Skin epidermis (tissue), 12 donors: ENCODE measurements around the gene ACSBG1.
"Not testable (repeated sequence)": the region's sequence is repeated elsewhere in the genome, so short reads cannot be mapped to it uniquely, and the experiment has no call there.

Source experiments
- H3K27ac ChIP-seq, 21 experiments: fragments of 200-600 bp; sonication (generic) in 11 of 21; one replicate each; pipeline ENCODE4 v1.5.0; 2020; ENCODE audit warnings: mild to moderate bottlenecking in 3 of 21, inconsistent platforms in 2 of 21, moderate library complexity in 2 of 21
- H3K4me3 ChIP-seq, 7 experiments: fragments of 200-600 bp; sonication (generic) in 2 of 7; one replicate each; pipeline ENCODE4 v1.5.0; 2020; ENCODE audit warnings: inconsistent platforms in 2 of 7, mild to moderate bottlenecking in 2 of 7, moderate library complexity in 1 of 7

ACSBG1 gene

GRCh38 chr15:78179286-78179840 is 55.0 kb downstream of the ACSBG1 start:
- H3K4me3 ChIP-seq, result no peak overlapping the region

DNA sequence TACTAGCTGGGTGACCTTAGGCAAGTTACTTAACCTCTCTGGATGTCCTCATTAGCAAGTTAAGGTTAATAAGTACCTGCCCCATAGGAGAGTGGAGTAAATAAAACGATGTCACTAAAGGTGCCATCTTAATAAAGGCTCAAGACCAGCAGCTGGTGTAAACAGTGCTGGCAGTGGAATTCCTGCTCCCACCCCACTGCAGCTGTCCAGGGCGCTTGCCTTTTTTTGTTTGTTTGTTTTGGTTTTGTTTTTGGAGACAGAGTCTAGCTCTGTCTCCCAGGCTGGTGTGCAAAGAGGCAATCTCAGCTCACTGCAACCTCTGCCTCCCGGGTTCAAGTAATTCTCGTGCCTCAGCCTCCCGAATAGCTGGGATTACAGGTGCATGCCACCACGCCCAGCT is 56.3 kb downstream of the ACSBG1 start:
- no peak overlapping the region for H3K27ac ChIP-seq
- no peak overlapping the region for H3K4me3 ChIP-seq

More at GRCh38 chr15:78179286-78179840, 55.0 kb downstream of the ACSBG1 start:
- no peak overlapping the region for H3K27ac ChIP-seq

GRCh38 chr15:78177447-78177873 is 56.9 kb downstream of the ACSBG1 start:
- no peak overlapping the region for H3K27ac ChIP-seq
- H3K4me3 ChIP-seq, result no peak overlapping the region

- Histone ChIP-seq H3K4me3 (no peak overlapping the region), H3K27ac (no peak overlapping the region)
Observed at GRCh38 chr15:78175330-78175729, 59.0 kb downstream of the ACSBG1 start.

DNA sequence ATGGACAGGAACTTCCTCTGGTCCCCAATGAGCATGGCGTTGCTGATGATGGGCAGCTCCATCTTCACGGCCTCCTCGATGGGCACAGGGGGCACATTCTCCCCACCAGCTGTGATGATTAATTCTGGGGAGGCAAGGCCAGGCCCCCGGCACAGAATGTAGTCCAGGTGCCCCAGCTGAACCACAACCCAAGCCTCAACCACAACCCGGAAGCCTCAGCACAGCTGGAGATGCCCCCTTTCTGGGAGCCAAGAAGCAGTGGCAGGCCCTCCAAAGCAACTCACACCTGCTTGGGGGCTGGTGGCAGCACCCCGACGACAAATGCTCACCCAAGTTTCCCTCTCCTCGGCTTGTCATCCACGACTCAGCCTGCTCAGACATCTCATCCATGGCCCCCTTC is 60.0 kb downstream of the ACSBG1 start:
- no peak overlapping the region for H3K27ac ChIP-seq

GRCh38 chr15:78171864-78172472 is 62.4 kb downstream of the ACSBG1 start:
- Histone ChIP-seq H3K4me3 (no peak overlapping the region), H3K27ac (peak overlapping the region in 2 of 21 experiments; percentile 14 to 38)

More for the DNA sequence above, 60.0 kb downstream of the ACSBG1 start:
- H3K4me3 ChIP-seq, result no peak overlapping the region

DNA sequence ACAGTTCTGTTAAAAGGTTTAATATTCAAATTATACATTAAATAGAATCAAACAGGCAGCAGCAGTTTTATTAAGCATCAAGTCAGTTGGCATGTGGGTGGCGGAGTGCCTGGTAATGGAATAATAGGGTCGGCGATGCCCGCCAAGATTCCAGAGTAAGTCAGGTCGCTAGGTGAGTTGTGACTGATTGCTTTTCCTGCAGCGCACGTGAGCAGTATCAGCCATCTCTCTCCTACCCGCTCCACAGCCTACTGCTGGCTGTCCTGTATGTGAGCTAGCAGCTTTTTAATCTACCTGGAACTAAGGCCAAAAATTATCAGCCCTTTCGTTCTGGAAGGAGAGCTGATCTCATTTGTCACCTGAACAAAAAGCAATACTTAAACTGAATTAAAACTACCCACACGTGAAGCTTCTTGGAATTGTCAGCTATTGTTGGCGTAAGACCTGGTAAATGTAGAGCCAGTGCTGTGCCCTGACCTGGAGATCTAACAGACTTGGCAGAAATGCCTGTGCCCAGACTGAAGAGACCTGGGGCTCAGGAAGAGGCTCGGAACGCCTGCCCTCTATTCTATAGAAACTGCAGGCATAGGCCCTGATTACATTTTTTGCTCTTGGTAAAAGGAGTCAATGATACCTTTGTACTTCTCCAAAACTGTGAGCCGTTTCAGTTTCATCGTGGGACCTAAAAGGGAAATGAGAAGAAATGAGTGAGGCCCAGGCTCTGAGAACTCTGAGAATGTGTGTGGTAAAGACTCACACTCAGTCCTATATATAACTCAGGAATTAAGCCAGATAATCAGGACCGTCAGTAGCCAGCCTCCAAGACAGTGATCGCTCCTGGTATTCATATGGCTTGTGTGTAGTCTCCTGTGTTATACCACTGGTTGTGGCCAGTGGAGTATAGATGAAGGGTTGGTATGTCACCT is 63.3 kb downstream of the ACSBG1 start:
- no peak overlapping the region for H3K4me3 ChIP-seq
- H3K27ac ChIP-seq, result peak overlapping the region in 3 of 21 experiments; percentile 38 to 69 (median 43)

DNA sequence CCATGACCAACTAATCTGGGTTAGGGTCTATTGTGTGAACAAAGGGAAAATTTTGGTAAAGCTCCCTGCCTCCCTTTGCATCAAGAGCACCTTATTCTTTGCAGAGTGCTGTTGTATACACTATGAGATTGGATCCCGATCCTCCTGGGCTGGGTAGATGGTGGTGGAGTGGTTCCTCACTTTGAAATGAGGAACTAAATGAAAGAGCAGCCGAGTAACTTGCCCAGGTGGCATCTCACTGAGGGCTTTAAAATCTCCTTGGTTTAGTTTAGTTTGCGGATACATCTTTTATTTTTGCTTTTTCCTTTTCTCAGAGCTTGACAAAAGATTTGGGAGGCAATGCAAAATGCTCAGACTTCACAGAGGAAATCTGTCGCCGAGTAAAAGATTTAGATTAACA is 65.8 kb downstream of the ACSBG1 start:
- Histone ChIP-seq H3K27ac (peak overlapping the region in 1 of 21 experiments; percentile 3), H3K4me3 (no peak overlapping the region)

DNA sequence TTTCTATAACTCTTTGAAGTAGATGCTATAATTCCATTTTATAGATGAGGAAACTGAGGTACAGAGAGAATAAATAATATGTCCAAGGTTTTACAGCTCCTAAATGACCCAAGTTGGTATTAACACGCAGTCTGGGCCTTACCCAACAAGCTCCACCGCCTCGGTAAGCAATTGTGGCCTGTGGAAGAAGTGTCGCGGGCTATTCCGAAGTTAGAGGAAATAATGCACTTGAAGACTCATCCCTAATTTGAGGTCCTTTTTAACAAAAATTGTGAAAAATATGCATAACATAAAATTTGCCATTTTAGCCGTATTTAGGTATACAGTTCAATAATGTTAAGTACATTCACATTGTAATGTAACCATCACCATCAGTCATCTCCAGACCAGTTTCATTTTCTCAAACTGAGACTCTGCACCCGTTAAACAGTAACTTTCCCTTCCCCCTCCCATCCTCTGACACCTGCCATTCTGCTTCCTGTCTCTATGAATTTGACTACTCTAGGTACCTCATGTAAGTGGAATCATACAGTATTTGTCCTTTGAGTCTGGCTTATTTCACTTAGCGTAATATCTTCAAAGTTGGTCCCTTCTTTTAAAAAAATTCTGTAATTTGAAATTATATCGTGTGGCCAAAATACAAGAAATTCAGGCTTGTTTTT is 67.0 kb downstream of the ACSBG1 start:
- Histone ChIP-seq H3K27ac (peak overlapping the region in 1 of 21 experiments; percentile 24), H3K4me3 (no peak overlapping the region)

DNA sequence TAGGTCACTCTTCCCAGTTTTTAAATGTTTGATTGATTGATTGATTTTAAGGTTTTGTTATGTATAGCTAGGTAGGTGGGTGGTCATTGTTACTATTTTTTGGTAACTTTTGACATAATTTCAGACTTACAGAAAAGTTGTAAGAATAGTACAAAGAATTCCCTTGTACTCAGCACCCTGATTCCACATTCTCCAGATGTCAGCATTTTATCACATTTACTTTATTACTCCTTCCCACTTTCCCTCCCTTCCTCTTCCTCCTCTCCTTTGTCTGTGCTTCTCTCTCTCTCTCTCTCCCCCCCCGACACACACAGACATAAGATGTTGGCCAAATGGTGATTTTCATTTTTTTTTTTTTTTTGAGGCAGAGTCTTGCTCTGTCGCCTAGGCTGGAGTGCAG is 70.4 kb downstream of the ACSBG1 start:
- Histone ChIP-seq H3K27ac (no peak overlapping the region), H3K4me3 (no peak overlapping the region)

DNA sequence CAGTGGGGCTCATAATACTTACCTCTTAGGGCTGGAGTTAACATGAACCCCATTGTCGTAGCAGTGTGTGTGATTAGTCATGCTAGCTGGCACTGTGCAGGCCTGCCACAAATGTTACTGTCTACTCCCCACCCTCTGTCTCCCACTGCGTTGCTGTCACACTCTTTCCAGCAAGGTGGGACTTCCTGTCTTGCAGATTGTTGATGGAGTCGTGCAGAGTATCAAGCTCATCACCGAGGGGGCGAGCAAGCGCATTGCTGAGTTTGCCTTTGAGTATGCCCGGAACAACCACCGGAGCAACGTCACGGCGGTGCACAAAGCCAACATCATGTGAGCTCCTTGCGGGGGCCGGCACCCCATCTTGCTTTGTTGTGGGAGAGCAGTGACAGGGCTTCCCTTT is 72.3 kb downstream of the ACSBG1 start:
- Histone ChIP-seq H3K27ac (no peak overlapping the region), H3K4me3 (no peak overlapping the region)

- no peak overlapping the region for H3K4me3 ChIP-seq
- no peak overlapping the region for H3K27ac ChIP-seq
Observed at GRCh38 chr15:78159395-78159794, 75.0 kb downstream of the ACSBG1 start.

DNA sequence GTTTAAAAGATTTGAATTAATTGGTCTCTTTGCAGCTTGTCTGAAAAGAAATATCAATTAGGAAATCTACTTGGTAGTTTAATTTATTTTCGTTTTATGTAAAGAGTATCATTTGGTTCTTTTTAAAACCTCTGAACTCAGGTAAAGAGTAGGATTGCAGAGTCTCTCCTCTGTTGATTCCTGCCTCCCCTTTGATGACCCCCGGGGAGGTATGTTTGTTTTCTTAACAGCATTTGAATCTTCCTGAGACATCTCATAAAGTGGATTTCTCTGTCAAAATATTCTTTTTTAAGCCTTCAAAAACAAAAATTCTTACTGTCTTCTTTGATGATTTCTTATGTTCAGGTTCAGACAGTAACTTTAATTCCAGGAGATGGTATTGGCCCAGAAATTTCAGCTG is 77.2 kb downstream of the ACSBG1 start:
- Histone ChIP-seq H3K27ac (no peak overlapping the region), H3K4me3 (no peak overlapping the region)

GRCh38 chr15:78156653-78157052 is 77.7 kb downstream of the ACSBG1 start:
- H3K27ac ChIP-seq, result peak overlapping the region in 1 of 21 experiments; percentile 10
- H3K4me3 ChIP-seq, result no peak overlapping the region

DNA sequence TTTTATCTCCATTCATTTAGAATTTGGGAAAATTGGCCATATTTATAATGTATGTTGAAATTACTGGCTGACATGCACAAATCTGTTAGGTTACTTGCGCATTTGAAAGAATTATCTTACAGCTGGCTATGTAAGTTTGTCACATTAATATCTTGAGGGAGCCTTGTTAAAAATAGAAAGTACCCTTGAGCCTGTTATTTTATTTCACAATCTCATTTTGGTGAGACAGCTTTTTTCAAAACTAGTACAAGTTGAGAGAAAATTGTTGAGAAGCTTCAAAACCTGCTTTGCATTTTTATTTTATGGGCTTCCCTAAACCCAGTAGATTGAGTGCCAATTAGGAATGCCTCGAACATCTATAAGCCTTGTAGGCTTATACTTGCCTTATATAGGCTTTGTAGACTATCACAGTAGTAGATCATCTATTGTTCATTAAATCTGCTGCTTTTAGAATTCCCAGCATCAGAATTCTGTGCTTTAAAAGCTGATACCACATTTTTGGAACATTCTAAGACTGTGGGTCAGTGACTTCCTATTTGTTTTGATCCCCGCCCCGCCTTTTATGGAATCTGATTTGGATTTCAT is 78.9 kb downstream of the ACSBG1 start:
- Histone ChIP-seq H3K27ac (peak overlapping the region in 1 of 21 experiments; percentile 7), H3K4me3 (no peak overlapping the region)

GRCh38 chr15:78154955-78155354 is 79.4 kb downstream of the ACSBG1 start:
- no peak overlapping the region for H3K27ac ChIP-seq

DNA sequence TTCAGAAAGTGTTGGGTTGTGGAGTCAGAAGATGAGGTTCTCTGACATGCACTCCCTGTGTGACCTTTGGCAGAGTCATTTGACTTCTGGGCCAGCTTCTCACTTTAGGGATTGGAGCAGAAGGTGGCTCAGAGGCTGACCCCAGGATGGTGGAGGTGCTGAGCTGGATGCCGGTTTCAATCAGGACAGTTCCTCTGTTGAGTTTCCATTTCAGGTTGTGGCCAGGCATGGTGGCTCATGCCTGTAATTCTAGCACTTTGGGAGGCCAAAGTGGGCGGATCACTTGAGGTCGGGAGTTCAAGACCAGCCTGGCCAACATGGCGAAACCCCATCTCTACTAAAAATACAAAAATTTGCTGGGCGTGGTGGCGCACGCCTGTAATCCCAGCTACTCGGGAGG is 83.3 kb downstream of the ACSBG1 start:
- not testable (repeated sequence) for H3K27ac ChIP-seq, H3K4me3 ChIP-seq

More at GRCh38 chr15:78154955-78155354, 79.4 kb downstream of the ACSBG1 start:
- no peak overlapping the region for H3K4me3 ChIP-seq

GRCh38 chr15:78149805-78150751 is 84.3 kb downstream of the ACSBG1 start:
- Histone ChIP-seq H3K4me3 (peak overlapping the region; percentile 55 to 96 (median 87)), H3K27ac (peak overlapping the region; percentile 36 to 96 (median 86))
